Lung (tissue), 12 donors: ENCODE measurements around the gene DERA. TPM values are rescaled to one million over a fixed set of nuclear protein-coding genes. Genes with fewer than 3 reads are reported as not detected.
"Not testable (repeated sequence)": the region's sequence is repeated elsewhere in the genome, so short reads cannot be mapped to it uniquely, and the experiment has no call there.

Experiments used
- ATAC-seq: fragments of 200-7000 bp; cut with Tn5 transposase; one replicate; pipeline ENCODE4 v1.9.1; 2020; ENCODE audit warnings: moderate number of reproducible peaks; ENCODE audit not compliant: insufficient read depth, low FRiP score
- DNase-seq, 3 donors: peaks; one replicate each; pipeline ENCODE4 v3.0.0-alpha.2; 2013 to 2017
- H3K27ac ChIP-seq, 2 donors: one replicate each; pipeline ENCODE4 v1.5.1; 2013; ENCODE audit warnings: mild to moderate bottlenecking in 2 of 2, moderate library complexity in 2 of 2, control low read depth in 1 of 2, inconsistent platforms in 1 of 2, low read depth in 1 of 2, low read length in 1 of 2
- H3K27me3 ChIP-seq, 3 donors: one replicate each; pipeline ENCODE4 v1.5.1; 2013; ENCODE audit warnings: low read length in 2 of 3; ENCODE audit not compliant: control insufficient read depth in 3 of 3, insufficient read depth in 3 of 3
- H3K36me3 ChIP-seq, 4 donors: one replicate each; pipeline ENCODE4 v1.5.1; 2013; ENCODE audit warnings: low read length in 4 of 4, mild to moderate bottlenecking in 1 of 4, moderate library complexity in 1 of 4; ENCODE audit not compliant: control insufficient read depth in 4 of 4, insufficient read depth in 4 of 4
- H3K4me1 ChIP-seq, 5 donors: one replicate each; pipeline ENCODE4 v1.5.1; 2013; ENCODE audit warnings: low read length in 5 of 5, mild to moderate bottlenecking in 2 of 5, moderate library complexity in 1 of 5; ENCODE audit not compliant: control insufficient read depth in 5 of 5, insufficient read depth in 5 of 5
- H3K4me3 ChIP-seq: one replicate; pipeline ENCODE4 v1.5.1; 2013; ENCODE audit warnings: mild to moderate bottlenecking, control low read depth, moderate library complexity
- H3K9ac ChIP-seq, 2 donors: one replicate each; pipeline ENCODE4 v1.5.1; 2013; ENCODE audit warnings: low read length in 2 of 2, control low read depth in 1 of 2; ENCODE audit not compliant: insufficient read depth in 1 of 2
- H3K9me3 ChIP-seq, 4 donors: one replicate each; pipeline ENCODE4 v1.5.1; 2013; ENCODE audit warnings: low read length in 3 of 4, mild to moderate bottlenecking in 1 of 4, moderate library complexity in 1 of 4; ENCODE audit not compliant: control insufficient read depth in 4 of 4, insufficient read depth in 3 of 4
- WGBS, 2 donors: extraction: QIAGEN DNeasy Blood & Tissue Kit; methylation state at CpG; one replicate each; pipeline ENCODE4 v1.1.7; 2013; 5-methylcytosine and 5-hydroxymethylcytosine counted together
- polyA plus RNA-seq, 2 donors: library from polyadenylated mRNA; stranded (reverse); fragments of 200-250 nt; gene quantifications; one replicate each; pipeline ENCODE4 v1.2.1, GENCODE V29; 2013
- total RNA-seq, 2 donors: library from RNA; depleted of rRNA in 1 of 2; stranded (reverse); fragments of >200 nt in 1 of 2; gene quantifications; one replicate each; pipeline ENCODE4 v1.2.1, GENCODE V29; 2014 to 2021
- TF ChIP-seq, protein P1 (sequence below): IDR thresholded peaks from 2 replicates; pipeline ENCODE4 v1.5.1; 2012; ENCODE audit warnings: mild to moderate bottlenecking; ENCODE audit errors: control extremely low read depth, extremely low read depth
- donor health status: control.
- donor health status: control.
- donor health status: Bipolar disorder and iron deficiency.
- donor health status: healthy.
- donor health status: DM: yes; HTN: yes; CAD: no.

The DERA gene
- total and polyA plus RNA-seq, 4 donors: 31.0 to 44.2 (median 34.8) TPM

DNA sequence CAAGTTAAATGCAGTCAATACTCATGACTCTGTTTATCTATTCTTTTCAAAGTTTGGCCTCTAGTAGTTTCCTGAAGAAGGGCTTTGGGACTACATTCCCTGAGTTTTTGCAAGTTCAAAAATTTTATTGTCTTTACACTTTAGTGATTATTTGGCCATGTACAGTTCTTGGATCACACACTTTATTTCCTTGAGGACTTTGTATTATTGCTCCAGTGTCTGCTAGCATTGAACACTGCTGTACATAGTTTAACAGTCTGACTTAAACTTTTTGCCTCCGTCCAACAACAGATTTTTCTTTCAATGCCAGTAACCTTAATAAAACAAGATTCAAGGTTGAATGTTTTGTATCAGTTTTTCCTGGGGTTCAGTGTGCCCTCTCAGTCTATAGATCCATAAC lies 132.3 kb downstream of the DERA start:
- H3K4me1 ChIP-seq: peaks cover 0 to 22% (median 0%) of the 10 kb centered on the region in 5 donors
- ATAC-seq (no peak), DNase-seq (no peak)
- 95% methylated on average over 1 of the region's 1 CpG for WGBS, 2 donors
- peaks cover 0 to 13% (median 5%) of the 10 kb centered on the region in 4 donors for H3K9me3 ChIP-seq
- no peak overlapping the region for H3K4me3 ChIP-seq
- H3K9ac ChIP-seq: no peak overlapping the region
- TF ChIP-seq, protein P1, sequence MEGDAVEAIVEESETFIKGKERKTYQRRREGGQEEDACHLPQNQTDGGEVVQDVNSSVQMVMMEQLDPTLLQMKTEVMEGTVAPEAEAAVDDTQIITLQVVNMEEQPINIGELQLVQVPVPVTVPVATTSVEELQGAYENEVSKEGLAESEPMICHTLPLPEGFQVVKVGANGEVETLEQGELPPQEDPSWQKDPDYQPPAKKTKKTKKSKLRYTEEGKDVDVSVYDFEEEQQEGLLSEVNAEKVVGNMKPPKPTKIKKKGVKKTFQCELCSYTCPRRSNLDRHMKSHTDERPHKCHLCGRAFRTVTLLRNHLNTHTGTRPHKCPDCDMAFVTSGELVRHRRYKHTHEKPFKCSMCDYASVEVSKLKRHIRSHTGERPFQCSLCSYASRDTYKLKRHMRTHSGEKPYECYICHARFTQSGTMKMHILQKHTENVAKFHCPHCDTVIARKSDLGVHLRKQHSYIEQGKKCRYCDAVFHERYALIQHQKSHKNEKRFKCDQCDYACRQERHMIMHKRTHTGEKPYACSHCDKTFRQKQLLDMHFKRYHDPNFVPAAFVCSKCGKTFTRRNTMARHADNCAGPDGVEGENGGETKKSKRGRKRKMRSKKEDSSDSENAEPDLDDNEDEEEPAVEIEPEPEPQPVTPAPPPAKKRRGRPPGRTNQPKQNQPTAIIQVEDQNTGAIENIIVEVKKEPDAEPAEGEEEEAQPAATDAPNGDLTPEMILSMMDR: no peak
- H3K27me3 ChIP-seq: no peaks in the 10 kb centered on the region
- no peak overlapping the region for H3K27ac ChIP-seq
- peaks cover 0 to 5% (median 0%) of the 10 kb centered on the region in 4 donors for H3K36me3 ChIP-seq

DNA sequence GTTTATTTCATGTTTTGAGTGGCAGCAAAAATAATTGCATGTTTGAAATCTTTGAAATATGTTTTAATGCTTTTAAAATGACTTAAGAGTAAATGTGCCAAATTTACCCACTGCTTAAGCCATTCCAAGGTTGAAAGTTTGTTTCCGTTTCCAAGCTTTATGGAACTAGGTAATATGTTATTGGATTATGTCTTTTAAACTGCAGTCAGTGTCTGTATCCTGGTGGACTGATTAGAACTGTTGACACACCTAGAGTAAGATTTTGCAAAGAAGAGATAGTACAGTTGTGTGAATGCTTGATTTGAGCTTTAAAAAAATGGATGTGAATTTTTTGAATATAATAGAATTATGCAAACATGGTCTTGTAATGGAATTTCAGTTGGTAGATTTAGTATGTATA lies 135.1 kb downstream of the DERA start:
- H3K36me3 ChIP-seq: no peaks in the 10 kb centered on the region
- peaks cover 0 to 13% (median 5%) of the 10 kb centered on the region in 4 donors for H3K9me3 ChIP-seq
- H3K4me1 ChIP-seq: peaks cover 0 to 22% (median 0%) of the 10 kb centered on the region in 5 donors
- H3K27me3 ChIP-seq: no peaks in the 10 kb centered on the region
- 76 to 84% methylated on average over 1 of the region's 1 CpG for WGBS, 2 donors
- no peak overlapping the region for H3K27ac ChIP-seq
- TF ChIP-seq, protein P1: no peak
- ATAC-seq: no peak
- H3K4me3 ChIP-seq: no peak overlapping the region
- no peak overlapping the region for H3K9ac ChIP-seq
- DNase-seq: no peak

DNA sequence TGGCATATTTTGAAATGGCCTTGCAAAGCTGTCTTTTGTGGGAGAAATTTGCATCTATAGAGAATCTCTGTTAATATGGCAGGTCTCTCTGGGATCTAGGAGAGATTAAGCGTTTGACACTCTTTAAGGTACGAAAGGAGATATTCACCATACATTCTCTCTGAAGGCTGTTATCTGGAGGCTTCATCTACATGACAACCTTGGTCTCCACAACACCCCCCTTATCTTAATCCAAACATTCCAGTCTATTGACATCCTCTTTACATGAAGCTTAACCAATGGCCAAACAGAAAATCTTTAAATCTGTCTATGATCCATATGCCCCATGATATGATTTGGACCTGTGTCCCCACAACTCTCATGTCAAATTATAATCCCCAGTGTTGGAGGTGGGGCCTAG lies 137.4 kb downstream of the DERA start:
- Histone ChIP-seq H3K9ac (no peak overlapping the region), H3K4me3 (no peak overlapping the region), H3K4me1 (peaks cover 0 to 22% (median 0%) of the 10 kb centered on the region in 5 donors), H3K9me3 (peaks cover 0 to 19% (median 7%) of the 10 kb centered on the region in 4 donors), H3K27me3 (no peaks in the 10 kb centered on the region), H3K27ac (no peak overlapping the region), H3K36me3 (no peaks in the 10 kb centered on the region)
- no peak for DNase-seq
- WGBS, 2 donors: 91 to 92% methylated on average over 2 of the region's 2 CpGs
- ATAC-seq: no peak
- TF ChIP-seq, protein P1: no peak

DNA sequence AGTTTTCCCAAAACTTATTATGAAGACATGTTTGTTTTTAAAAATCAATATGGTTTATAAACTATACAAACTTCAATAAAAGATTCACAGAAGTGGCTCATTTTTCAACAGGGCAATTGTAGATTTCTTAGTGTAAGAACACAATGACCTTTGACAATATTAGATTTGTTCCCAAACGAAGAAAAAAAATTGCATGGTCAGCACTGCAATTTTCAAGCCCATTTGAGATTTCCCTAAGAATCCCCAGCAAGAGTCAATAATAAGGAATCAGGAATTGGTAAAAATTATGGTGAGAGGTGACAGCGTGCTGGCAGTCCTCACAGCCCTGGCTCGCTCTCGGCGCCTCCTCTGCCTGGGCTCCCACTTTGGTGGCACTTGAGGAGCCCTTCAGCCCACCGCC lies 145.8 kb downstream of the DERA start:
- no peak for ATAC-seq
- Histone ChIP-seq H3K9me3 (peaks cover 0 to 11% (median 3%) of the 10 kb centered on the region in 4 donors), H3K4me1 (no peaks in the 10 kb centered on the region), H3K27ac (no peak overlapping the region), H3K9ac (no peak overlapping the region), H3K4me3 (no peak overlapping the region), H3K36me3 (no peaks in the 10 kb centered on the region), H3K27me3 (no peaks in the 10 kb centered on the region)
- TF ChIP-seq, protein P1: no peak
- 91 to 97% methylated on average over 6 of the region's 6 CpGs for WGBS, 2 donors
- DNase-seq: no peak

GRCh38 chr12:16057351-16057751 lies 146.2 kb downstream of the DERA start:
- WGBS, 2 donors: 90 to 95% methylated on average over 33 to 34 of the region's 34 CpGs
- DNase-seq, H3K27ac ChIP-seq, H3K27me3 ChIP-seq, H3K36me3 ChIP-seq, H3K4me3 ChIP-seq, H3K9ac ChIP-seq, H3K4me1 ChIP-seq, ATAC-seq: not testable (repeated sequence)
- peaks cover 0 to 11% (median 3%) of the 10 kb centered on the region in 4 donors for H3K9me3 ChIP-seq
